GM18511 (cell line): ENCODE data around the gene STIM2.

Experiments used
- ATAC-seq: cut with Tn5 transposase; IDR thresholded peaks from one replicate; pipeline ENCODE4 v1.9.1; 2021; ENCODE audit warnings: mild to moderate bottlenecking, moderate library complexity; ENCODE audit not compliant: unreplicated experiment

STIM2 gene

DNA sequence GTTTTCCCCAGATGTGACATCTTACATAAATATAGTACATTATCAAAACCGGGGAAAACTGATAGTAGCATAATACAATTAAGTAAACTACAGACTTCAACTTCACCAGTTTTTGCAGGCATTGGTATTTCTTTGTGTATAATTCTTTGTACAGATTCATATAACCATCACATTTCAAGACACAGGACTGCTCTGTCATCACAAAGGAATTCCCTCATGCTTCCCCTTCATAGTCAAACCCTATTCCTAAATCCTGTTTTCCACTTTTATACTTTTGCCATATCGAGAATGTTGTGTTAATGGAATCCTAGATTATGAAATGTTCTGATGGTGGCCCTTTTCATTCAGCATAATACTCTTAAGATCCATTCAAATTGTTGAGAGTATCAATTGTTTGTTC is 36.0 kb downstream of the STIM2 start:
- ATAC-seq, result no peak

DNA sequence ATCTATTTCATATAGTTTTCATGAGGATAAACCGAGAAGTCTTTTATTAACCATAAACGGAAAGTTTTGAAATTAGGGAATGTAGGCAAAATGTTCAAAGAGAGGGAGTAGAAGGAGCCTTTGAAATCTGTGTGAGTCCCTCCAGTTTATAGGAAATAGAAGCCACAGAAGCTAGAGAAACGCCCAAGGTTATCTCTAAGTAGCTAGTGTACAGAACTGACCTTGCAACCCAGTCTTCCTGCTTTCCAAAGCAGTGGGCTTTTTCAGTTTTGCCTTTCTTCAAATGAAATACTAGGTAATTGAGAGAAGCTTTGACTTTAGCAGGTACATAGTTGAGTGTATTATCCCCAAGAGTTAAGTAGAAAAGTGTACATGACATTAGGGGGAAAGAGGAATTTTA is 39.4 kb downstream of the STIM2 start:
- no peak for ATAC-seq

DNA sequence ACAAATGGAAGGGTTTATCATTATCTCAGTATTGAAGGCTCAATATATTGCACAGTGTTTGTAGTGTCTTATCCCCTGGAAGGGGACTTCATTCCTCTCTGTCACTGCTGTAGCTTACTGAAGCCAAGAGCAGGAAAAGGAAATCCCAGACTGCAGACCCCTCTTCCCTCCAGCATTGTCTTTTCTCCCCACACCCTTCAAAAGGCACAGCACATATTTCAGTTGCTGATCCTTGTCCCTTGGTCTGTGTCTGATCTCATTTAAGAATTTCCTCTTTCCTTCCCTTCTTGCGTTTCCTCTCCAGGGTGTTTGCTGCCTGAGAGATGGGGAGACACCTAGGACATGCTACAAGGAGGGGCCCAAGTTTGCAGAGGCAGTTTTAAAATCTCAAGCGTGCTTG is 40.1 kb downstream of the STIM2 start:
- ATAC-seq, result no peak

DNA sequence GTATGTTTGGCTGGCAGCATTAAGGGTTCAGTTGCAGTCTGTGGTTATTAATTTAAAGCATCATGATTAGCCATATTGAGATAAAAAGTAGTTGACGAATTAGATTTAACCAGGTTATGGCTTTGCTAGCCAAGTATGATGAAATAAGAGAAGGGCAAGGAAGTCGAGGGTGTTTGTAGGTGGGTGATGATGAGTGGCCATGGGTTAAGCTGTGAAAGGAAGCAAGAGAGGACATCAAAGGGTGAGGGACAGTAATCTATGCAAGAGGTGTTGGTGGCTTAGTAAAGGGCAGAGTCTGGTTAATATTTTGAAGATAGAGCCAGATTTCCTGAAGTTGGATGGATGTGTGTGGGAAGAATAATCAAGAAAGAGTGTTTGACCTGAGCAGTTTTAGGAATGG is 44.5 kb downstream of the STIM2 start:
- ATAC-seq, result no peak

DNA sequence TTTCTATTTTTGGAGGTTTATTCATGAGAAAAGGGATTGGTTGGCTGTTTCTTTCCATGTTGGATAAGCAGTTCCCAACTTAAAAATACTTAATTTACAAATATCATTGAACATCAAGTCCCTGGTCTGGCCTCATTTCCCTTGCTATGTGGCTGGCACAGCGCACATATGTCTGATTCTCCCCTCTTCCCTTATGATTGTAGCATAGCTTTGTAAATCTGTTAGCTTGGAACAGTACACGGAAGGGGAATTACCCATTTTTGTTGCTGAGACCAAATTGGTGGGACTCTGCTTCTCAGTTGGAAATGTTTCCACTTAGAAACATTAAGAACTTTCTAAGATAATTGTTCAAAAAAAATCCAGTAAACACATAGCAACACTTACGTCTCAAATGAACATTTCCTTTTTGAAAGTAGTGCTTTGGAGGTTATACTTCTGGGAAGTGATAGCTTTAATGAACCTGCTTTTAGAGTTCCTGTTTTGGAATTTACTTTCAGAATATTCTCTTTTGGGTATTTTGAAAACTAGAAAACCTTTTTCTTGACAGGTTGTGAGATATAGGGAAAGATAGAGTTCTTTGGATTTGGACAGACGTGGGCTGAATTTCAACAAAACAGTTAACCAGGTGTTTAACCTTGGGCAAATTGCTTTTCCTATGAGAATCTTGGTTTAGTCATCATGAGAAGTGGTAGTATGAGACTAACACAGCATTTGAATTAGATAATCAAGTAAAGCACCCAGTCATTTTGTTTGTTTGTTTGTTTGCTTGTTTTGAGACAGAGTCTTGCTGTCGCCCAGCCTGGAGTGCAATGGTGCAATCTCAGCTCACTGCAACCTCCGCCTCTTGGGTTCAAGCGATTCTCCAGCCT is 47.3 kb downstream of the STIM2 start:
- ATAC-seq, result peak; percentile 46

DNA sequence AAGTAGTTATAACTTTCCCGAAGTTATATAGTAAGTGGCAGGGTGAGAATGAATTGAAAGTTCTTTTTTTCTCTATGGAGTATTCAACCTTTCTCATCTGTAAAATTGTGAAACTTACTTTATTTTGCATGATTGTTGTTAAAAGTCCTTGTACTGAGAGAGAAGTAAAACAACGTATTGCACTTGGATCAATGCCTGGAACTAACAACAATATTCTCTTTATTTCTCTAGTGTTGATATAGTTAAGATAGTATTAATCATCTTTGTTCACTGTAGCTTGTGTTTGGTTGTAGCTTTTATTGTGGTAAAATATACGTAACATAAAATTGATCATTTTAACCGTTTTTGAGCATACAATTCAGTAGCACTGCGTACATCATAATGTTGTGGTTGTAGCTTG is 48.7 kb downstream of the STIM2 start:
- no peak for ATAC-seq

DNA sequence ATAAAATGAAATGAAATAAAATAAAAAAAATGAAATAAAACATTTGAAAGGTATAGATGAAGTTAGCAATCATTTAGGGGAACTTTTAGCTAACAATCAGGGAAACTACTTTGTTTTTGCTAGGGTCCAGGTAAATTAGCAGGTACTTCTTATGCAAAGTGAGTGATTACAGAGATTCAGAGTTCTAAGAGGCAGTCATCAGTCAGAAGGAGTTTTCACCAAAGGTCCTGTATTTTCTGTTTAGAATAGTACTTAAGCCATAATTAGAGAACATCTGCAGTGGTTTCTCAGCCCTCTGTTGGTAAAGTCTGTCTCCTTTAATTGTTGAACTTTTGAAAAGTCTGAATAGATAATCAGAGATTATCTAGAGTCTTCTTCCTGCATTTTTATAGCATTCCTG is 50.6 kb downstream of the STIM2 start:
- ATAC-seq, result no peak

DNA sequence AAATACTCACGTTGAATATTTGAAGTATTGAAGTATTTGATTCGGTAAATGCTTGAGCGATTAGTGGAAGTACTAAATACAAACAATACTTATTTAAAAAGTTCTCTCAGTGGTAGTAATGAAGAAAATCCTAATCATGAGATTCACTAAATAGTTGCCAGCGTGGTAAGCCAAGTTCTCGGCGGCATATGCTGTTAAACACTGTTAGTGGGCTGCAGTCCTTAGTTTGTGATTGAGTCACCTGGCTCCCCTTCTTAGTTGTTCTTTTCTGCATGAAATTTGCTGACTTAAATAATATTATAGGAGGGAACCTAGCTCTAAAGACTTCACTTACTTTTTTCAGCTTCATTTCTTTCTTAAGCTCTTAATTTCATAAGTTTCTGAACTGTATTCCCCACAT is 51.4 kb downstream of the STIM2 start:
- ATAC-seq, result no peak

DNA sequence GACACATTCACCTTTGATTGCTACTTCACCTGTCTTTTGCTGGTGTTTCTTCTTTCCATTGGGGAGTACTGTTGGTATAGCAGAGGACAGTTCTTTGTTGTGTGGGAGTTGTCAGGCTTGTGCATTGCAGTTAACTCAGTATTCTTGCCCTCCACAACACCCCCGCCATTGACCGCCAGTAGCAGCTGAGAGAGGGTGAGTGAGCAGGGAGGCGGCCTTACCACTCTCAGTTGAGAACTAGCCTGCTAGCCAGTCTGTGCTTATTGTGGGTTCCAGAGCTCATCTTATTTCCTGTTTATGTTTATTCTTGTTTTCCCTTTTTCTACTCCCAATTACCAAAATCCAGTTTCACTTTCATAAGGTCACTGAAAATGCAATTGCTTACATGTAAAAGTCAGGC is 52.2 kb downstream of the STIM2 start:
- ATAC-seq, result peak; percentile 63

DNA sequence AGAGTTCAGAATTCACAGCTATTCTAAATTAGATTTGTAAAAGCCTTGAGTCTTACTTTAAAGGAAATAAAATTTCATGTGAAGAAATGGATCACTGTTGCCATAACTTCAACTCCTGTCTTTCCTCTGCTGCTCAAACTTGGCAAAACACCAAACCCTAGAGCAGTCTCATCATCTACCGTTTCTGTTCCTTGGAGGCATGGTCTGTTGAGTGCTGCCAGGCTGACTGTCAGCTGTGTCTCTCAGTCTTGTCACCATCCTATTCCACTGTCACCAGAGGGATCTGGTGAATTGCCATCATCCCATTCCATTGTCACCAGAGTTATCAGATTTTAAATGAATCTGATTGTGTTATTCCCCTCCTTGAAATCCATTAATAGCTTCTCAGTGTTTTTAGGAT is 55.6 kb downstream of the STIM2 start:
- ATAC-seq, result no peak

DNA sequence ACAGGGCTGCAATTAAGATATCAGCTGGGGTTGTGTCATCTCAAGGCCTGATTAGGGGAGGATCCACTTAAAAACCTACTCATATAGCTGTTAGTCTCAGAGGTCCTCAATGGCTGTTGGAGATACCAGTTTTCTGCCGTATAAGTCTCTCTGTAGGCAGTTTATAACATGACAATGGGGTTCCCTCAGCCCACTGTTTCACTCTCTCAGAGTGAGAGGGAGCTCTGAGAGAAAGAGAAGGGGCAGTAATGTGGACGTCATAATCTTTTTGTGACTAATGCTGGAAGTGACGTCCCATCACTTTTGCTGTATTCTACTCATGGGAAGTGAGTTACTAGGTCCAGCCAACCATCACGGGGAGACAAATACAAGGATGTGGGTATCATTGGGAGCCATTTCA is 70.3 kb downstream of the STIM2 start:
- no peak for ATAC-seq

DNA sequence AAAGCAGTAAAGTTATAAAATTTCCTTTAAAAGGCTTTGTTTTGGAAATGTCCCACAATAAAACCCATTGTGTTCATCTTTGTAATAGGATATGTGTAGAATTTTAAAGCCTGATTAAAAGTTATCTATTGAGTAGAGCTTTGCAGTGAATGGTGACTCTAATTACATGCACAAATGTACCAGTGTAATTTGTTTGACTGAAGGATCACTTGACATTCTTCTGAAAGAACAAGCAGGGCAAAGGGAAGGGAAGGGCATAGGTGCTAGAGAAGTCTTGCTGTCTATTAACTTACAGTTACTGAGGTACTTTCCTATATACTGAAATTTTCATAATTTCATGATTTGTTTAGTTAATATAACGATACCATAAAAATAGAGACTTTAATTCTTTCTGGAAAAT is 70.8 kb downstream of the STIM2 start:
- ATAC-seq, result no peak

DNA sequence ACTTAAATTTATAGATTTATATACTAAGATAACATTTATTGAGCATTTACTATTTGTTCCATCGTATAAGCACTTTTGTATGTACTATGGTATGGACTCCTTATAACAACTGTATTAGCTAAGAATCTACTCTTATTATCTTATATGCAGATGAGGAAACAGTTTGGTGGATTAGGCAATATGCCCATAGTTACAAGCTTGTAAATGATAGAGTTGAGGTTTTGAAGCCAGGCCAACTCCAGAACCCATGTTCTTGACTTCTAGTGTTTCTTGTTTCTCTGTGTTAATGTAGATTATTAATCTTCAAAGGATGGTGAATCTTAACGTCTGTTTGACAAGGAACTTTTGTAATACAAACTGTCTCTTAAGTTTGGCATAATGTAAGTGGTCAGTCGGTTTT is 71.3 kb downstream of the STIM2 start:
- ATAC-seq, result no peak

DNA sequence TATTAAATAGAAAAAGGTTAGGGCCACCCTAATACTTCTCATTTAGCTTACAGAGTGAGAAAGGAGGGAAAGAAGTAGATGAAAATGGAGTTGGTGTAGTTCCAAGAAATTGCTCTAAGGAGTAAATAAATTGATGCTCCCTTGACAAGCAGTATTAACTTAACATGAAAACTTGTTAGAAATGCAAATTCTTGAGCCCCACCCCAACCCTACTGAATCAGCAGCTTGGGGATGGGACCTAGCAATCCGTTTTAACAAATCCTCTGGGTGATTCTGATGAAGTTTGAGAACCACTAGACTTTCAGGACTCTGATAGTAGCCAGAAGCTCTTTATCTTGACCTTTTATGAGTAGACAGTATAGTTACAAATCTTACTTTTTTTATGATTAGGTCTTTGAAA is 74.8 kb downstream of the STIM2 start:
- ATAC-seq, result no peak

DNA sequence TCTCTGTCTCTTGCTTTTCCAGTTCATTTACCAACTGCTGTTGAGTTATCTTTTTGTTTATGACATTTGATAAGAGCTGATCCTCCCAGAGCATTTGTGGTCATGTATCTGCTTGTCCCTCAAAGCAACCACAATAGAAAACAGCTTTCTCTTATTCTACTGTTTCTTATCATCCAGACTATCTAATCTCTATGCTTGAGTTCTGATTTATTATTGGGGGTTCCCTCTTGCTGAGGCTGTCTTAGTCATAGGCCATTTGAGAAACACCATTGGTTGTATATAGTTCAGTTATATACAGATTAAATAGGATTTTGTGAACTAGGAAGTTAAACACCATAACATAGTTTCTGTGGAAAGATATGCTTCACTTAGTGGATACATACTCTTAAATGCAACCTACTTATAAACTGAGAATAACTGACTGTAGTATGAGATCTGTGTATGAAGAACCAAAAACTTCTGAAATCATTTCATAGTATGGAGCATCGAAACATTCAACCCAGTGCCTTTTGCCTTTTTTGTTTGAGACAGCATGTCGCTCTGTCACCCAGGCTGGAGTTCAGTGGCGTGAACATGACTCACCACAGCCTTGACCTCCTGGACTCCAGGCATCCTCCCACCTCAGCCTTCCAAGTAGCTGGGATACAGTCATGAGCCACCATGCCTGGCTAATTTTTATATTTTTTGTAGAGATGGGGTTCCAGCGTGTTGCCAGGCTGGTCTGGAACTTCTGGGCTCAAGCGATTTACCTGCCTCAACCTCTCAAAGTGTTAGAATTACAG is 75.8 kb downstream of the STIM2 start:
- ATAC-seq, result no peak

DNA sequence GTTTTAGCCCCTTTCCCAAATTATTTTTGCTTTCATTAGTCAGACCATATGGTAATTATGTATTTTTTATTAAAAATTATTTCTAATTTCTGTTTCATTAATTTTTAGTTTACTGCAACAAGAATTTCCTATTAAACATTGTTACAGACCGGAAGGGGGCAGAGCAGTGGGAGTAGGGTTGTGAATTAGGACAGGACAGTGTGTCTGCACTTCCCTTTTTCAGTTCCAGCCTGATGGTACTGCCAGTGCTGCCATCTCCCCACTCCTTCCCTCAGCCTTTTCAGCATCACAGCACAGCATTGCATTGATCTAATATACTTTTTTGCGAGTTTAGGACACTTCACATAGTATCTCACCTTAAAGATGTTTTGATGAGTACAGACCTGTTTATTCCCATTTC is 76.5 kb downstream of the STIM2 start:
- peak; percentile 84 for ATAC-seq

DNA sequence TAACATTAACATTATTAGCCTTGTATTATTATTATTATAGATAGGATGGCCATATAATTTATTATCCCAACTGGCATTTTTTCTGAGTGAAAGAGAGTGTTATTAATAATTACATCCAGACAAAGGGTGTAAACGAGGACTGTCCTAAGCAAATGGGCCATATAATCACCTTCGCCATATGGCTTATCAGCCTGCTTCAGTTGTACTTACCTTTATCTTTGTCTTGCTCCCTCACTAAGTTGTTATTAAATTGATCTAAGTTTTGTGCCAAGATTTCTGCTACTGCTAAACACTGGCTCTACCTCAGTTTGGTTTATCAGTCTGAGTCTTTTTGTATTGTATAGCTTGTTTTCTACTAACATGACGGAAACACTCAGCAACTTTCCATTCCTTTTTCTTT is 76.9 kb downstream of the STIM2 start:
- ATAC-seq, result no peak

DNA sequence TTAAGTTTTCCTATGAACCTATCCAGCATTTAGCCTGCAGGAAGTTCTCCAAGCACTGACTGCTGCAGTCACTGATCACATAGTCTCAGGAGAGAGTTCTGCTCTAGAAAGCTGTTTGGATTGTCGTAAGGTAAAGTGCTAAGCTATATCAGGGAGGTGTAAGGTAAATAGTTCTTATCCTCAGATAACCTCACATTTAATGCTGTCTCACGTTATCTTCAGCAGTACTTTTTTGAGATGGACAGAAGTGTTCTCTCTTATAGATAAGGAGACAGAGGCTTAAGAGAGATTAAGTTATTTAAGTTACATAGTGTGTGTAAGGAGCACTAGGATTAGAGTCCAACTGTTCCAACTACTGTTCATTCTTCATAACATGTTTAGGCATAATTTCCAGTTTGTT is 77.9 kb downstream of the STIM2 start:
- ATAC-seq, result no peak

DNA sequence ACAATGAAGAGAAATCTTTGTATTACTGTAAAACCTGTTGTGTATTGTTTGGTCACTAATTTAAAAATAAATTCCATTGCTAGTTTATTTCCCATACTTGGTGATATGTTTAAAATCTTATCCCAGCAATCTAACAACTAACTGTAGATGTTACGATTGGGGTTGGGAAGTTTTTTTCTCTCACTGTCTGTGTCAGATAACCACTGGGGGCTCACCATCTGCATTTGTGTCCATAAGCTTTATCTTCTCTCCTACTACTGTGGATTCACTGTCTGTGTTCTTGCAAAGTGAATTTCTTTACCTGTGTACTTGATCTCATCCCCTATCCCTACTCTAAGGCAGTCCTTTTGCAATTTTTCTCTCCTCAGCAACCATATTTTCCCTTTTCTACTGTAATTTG is 81.3 kb downstream of the STIM2 start:
- ATAC-seq, result no peak

DNA sequence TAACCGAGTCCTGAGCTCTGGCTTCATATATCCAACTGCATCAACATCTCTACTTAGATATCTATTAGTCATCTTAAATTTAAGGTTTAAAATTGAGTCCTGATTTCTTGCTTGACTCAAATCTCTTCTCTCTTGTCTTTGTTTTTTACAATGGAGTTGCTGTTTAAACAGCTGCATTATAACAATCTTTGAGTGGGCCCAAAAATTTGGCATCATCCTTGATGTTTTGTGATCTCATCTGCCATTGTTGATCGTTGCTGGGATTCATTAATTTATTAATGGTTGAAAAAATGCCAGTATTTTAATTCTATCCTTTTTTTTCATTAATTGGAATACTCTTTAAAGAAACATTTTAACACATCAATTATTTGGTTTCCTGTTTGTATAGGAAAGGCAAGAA is 82.2 kb downstream of the STIM2 start:
- no peak for ATAC-seq

DNA sequence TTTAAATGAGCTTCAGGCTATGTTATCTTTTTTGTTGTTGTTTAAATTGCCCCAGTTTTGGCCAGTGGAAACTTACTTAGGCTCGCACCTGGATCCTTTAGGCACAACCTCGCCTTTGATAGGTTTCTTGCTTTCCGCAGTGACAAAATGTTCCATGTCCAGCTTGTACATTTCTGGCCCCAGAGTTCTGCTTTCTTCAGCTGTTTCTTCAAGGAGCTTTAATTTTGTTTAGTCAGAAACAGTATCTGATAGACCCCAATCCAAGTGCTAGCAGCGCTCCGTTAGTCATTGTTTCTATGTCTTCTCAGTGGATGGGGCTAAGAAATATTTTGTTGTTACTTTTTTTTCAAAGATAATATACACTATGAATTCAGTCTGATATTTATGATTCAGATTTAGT is 82.8 kb downstream of the STIM2 start:
- no peak for ATAC-seq

DNA sequence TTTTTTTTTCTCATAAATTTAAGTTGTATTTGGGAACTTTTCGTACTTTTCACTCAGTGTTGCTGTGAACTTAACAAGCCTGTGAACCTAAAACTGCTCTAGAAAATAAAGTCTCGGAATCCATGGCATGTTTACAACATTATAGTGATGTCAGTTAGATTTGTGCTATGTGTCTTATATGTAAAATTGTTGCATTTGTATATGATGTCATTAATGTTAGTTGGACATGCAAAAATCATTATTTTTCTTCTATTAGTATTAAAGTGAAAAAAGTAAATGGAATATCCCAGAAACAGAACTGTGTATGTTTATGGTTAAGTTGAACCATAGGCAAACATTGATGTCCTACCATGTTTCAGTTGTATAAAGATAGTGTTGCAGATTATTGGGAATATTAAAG is 85.2 kb downstream of the STIM2 start:
- no peak for ATAC-seq
